HG02798 (cell line): ENCODE results near the gene OPRD1.
"Not testable (repeated sequence)": the region's sequence is repeated elsewhere in the genome, so short reads cannot be mapped to it uniquely, and the experiment has no call there.

Source experiments
- ATAC-seq: cut with Tn5 transposase; IDR thresholded peaks from one replicate; pipeline ENCODE4 v1.9.1; 2021; ENCODE audit warnings: mild to moderate bottlenecking; ENCODE audit not compliant: unreplicated experiment, poor library complexity

The OPRD1 gene

GRCh38 chr1:28796352-28797211, 15.4 kb upstream of the OPRD1 start:
- ATAC-seq = no peak

GRCh38 chr1:28800324-28800723, 11.6 kb upstream of the OPRD1 start:
- ATAC-seq = no peak

GRCh38 chr1:28801461-28801860, 10.5 kb upstream of the OPRD1 start:
- no peak for ATAC-seq

GRCh38 chr1:28803051-28803450, 8.9 kb upstream of the OPRD1 start:
- ATAC-seq = no peak

- ATAC-seq = no peak
Measured at GRCh38 chr1:28803662-28804061, 8.3 kb upstream of the OPRD1 start.

GRCh38 chr1:28804071-28804470, 7.9 kb upstream of the OPRD1 start:
- no peak for ATAC-seq

- no peak for ATAC-seq
Measured at GRCh38 chr1:28807046-28807445, 4.9 kb upstream of the OPRD1 start.

GRCh38 chr1:28807986-28808385, 4.0 kb upstream of the OPRD1 start:
- no peak for ATAC-seq

GRCh38 chr1:28811369-28811765, 603 bp upstream of the OPRD1 start:
- no peak for ATAC-seq

- ATAC-seq = no peak
Measured at GRCh38 chr1:28812669-28813468, 899 bp downstream of the OPRD1 start.

GRCh38 chr1:28813931-28814465, 2.0 kb downstream of the OPRD1 start:
- ATAC-seq = no peak

- no peak for ATAC-seq
Measured at GRCh38 chr1:28815533-28816185, 3.7 kb downstream of the OPRD1 start.

GRCh38 chr1:28817133-28817532, 5.2 kb downstream of the OPRD1 start:
- ATAC-seq = no peak

- no peak for ATAC-seq
Measured at GRCh38 chr1:28819020-28819419, 7.0 kb downstream of the OPRD1 start.

- no peak for ATAC-seq
Measured at GRCh38 chr1:28822799-28823198, 10.8 kb downstream of the OPRD1 start.

GRCh38 chr1:28824061-28824460, 12.1 kb downstream of the OPRD1 start:
- ATAC-seq = not testable (repeated sequence)

GRCh38 chr1:28828227-28828858, 16.4 kb downstream of the OPRD1 start:
- ATAC-seq = not testable (repeated sequence)

- ATAC-seq = no peak
Measured at GRCh38 chr1:28830814-28831213, 18.8 kb downstream of the OPRD1 start.

- no peak for ATAC-seq
Measured at GRCh38 chr1:28832966-28833365, 21.0 kb downstream of the OPRD1 start.

GRCh38 chr1:28833381-28833780, 21.4 kb downstream of the OPRD1 start:
- ATAC-seq = no peak
